NCI-H2227 (cell line): Measurements from ENCODE around the gene ANP32B.
"Not testable (repeated sequence)": the region's sequence is repeated elsewhere in the genome, so short reads cannot be mapped to it uniquely, and the experiment has no call there.

ENCODE experiments used
- DNase-seq: peaks from one replicate; lab custom pipeline; 2025; ENCODE audit not compliant: unreplicated experiment; lab: John Stamatoyannopoulos, UW

The ANP32B gene

DNA sequence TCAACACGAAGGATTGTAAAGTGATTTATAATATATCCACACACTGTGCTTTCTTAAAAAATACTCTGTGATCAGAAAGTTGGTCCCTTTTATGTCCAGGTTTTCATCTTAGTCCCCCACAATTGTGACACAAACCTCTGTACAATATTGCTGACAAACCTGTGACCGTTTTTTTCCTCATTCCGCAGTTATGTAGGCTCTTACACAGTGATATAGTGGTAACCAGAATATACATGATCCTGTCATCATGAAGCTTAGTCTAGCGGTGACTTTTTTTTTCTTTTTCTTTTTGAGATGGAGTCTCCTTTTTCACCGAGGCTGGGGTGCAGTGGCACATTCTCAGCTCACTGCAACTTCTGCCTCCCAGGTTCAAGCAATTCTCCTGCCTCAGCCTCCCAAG is 8.7 kb downstream of the ANP32B start:
- DNase-seq, result no peak

DNA sequence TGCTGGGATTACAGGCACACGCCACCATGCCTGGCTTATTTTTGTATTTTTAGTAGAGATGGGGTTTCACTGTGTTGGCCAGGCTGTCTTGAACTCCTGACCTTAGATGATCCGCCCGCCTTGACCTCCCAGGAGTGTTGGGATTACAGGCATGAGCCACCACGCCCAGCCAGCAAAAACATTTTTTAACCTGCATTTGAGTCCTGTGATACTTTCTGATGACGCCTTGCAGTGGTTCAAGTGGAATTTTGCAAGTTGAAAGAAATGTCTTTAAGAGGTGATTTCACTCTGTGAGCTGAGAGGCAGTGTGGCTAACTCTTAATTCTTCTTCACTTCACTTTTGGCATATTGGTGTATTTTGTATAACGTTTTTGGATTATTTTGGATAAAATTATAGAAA is 9.1 kb downstream of the ANP32B start:
- no peak for DNase-seq

DNA sequence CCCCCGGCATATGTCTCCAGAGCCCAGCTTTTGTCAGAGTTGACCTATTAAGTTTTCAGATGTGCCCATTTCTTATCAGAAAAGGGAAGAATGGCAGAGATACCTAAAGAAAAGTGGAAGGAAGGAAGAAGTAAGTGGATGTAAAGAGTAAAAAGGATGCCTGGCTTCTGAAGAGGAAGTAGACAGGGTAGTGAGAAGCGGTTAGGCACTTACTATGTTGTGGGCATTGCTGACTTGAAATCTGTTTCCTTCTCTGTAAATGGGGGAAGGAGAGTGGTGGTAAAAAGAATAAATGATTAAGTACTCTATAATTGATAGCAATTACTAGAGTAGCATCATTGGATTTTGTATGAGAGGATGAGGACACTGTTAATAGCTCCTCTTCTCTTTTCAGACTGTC is 9.9 kb downstream of the ANP32B start:
- DNase-seq, result no peak

DNA sequence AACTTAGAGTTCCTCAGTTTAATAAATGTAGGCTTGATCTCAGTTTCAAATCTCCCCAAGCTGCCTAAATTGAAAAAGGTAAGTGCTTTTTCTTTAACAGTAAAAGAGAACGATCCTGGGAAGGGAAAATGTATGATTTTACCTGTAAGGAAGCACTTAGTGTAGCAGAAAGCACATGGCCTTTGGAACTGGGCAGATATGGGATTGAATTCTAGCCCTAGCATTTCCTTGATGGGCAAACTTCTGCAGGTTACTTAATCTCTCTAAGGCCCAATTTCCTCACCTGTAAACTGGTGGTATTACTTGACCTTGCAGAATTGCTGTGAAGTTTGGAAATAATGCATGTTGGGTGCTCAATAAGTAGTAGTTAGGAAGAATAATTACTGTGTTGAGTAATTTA is 11.6 kb downstream of the ANP32B start:
- DNase-seq, result no peak

DNA sequence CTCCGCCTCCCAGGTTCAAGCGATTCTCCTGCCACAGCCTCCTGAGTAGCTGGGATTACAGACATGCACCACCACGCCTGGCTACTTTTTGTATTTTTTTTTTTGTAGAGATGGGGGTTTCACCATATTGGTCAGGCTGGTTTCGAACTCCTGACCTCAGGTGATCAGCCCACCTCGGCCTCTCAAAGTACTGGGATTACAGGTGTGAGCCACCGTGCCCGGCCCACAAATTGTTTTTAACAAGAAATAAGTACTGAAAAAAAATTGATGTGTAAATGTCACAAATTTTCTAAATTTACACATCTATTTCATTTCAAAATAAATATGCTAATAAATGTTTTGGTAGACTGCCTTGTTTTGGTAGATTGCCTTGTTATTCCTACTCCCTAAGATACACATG is 13.5 kb downstream of the ANP32B start:
- DNase-seq, result not testable (repeated sequence)

DNA sequence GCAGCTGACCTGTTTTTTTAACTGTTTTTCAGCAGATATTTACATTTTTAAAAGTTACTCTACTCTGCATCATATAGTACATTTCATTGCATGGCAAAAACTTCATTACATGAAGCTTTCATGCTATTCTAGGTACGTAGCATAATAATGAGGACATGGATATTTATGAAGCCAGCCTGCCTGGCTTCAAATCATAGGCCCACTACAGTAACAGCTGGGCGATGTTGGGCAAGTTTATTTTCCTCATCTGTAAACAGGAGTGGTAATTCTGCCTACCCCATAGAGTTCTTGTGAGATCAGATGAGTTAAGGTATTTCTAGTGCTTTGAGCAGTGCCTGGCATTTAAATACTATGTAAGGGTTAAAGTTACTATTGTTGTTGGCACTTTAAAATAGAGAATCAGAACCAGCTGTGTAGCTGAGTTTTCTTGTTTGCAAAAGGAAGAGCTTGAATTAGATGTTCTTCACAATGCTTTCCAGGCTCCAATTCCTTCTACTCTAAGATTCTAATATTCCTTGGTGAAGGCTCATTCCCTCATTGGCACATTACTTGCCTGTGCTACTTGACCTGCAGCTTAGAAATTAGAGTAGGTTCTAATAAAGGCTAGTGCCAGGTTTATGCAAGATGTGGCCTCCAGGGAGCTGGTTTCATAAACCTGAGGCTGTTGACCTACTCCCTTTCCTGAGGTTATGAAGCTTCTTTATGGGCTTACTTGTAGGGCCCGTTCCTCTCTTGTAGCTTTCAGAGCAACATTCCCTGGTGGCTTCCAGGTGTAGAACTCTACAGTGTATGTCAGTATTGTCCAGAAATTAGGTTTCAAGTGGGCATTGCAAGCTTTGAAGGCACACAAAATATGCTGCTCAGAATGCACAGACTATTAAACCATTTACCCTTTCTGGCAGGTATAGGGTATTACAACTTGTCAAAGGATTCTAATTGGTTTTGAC is 14.5 kb downstream of the ANP32B start:
- DNase-seq, result no peak

DNA sequence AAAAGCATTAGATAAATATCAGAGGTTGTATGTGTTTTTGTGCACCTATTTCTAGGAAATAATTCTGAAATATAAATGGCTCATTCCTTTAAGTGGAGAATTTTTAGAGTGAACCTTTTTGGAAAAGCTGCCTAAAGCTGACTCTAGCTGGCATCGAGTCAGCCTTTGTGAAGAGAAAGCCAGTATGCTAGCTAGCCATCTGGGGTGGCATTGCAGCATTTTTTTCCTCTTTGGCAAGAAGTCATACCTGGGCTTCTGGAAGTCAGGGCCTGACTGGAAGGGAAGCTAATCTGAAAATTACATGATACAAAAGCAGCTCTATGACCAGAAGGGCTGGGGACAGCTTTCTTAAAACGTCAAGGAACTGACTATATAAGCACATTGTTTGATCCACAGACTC is 19.7 kb downstream of the ANP32B start:
- no peak for DNase-seq

DNA sequence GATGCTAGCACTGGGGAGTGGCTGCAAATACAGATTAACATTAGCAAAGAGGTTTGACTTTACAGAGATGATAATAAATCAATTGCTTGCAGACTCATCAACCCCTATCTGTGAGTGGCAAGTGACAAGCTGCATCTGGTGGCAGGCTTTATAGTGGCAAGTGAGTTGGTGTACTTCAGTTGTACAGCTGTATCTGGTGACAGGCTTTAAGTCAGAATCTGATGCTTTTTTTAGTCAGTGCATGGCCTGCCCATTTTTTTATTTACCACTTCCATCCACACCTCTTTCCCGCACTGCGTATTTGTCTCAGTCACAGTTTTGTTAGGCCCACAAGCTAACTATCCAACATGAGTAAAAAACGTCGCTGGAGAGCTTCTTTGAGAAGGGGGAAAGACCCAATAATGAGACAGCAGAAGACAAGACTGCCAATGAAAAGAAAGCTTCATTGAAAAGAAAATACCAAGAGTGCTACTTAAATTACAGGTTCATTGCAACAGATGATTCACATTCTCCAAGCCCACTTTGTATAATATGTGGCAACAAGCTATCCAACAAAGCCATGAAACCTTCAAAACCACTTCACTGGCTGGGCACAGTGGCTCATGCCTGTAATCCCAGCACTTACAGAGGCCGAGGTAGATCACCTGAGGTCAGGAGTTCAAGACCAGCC is 23.1 kb downstream of the ANP32B start:
- no peak for DNase-seq

DNA sequence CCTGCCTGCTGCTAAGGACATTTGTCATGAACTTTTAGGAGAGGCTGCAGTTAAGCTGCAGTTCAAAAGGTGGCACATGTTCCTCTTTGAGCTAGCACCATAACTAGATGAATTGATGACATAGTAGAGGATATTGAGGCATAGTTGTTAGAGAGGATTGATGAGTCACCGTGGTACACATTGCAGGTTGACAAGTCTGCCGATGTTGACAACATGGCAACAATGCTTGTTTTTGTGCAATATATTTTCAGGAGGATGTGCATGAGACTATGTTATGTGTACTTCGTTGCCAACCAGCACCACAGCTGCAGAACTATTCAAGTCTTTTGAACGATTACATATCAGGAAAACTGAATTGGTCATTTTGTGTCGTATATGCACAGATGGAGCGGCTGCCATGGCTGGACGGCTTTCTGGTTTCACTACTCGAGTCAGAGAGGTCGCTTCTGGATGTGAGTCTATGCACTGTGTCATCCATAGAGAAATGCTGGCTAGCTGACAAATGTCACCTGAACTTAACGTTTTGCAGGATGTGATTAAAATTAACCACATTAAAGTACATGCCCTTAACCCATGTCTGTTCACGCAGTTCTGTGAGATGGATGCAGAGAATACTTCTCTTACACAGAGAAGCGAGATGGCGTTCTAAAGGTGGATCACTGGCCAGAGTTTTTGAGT is 24.2 kb downstream of the ANP32B start:
- DNase-seq, result no peak

DNA sequence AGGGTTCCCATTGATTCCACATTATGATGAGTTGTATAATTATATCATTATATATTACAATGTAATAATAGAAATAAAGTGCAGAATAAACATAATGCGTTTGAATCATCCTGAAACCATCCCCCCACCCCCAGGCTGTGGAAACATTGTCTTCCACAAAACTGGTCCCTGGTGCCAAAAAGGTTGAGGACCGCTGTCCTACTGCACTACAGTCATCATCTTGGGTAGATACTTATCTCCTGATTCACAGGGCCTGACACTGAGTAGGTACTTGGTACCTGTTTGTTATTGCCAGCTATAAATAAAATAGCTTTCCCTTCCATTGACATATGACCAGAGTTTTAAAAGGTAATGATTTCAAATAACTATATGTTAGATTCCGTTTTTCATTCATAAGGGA is 25.6 kb downstream of the ANP32B start:
- no peak for DNase-seq

DNA sequence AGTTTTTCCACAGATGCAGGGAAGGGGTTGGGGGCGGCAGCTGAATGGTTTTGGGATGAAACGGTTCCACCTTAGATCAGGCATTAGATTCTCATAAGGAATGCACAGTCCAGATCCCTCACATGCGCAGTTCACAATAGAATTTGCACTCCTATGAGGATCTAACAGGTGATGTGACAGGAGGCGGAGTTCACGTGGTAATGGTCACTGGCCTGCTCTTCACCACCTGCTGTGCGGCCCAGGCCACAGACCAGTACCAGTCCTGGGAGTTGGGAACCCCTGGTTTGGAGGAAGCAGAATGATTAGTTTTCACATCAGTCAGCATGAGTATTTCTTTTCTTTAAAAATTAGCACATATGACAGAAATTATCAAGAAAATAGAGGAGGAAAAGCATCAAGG is 26.3 kb downstream of the ANP32B start:
- no peak for DNase-seq

DNA sequence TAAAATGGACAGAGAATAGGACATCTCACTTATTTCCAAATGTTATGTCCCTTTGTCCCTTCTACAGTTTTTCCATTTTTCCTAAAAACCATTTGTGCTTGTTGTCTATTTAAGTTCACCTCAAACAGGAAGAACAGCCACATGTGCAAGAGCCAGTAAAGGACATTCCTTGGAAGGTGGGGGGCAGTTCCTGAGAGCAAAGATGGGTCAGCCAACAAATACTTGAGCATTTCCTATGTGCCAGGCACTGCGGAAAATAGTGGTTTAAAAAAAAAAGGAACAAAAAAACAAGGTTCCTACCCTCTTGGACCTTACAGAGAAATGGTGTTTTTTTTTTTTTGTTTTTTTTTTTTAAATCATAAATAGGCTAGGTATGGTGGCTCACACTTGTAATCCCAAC is 26.8 kb downstream of the ANP32B start:
- no peak for DNase-seq

DNA sequence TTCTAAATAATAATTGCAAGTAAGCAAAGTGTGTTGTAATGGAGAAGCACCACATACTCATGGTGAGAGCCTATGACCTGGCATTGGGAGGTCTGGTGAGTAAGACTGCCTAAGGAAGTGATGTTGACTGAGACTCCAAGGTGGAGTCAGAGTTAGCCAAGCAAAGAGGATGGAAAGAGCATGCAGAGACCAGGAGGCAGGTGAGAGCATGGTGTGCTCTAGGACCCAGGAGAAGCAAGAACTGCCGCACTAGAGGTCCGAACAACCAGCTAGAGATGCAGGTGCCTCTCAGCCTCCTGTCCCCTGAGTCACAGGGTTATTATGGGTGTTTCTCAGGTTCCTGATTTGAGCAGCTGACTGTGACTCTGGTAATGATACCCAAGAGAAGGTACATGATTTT is 27.3 kb downstream of the ANP32B start:
- peak; percentile 7 for DNase-seq

DNA sequence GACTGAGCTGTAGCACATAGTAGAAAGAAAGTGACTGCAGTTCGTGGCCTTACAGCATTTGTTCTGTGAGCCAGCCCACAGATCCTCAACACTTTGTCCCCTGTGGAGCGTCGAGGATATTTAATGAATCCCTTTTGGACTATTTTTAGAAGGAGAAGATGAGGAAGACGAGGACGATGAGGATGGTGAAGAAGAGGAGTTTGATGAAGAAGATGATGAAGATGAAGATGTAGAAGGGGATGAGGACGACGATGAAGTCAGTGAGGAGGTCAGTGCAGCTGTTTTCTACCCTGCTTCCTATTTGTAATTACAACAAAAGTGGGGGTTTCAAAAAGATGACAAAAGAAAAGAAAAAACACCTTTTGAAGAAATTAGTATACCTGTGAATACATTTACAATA is 28.0 kb downstream of the ANP32B start:
- no peak for DNase-seq

DNA sequence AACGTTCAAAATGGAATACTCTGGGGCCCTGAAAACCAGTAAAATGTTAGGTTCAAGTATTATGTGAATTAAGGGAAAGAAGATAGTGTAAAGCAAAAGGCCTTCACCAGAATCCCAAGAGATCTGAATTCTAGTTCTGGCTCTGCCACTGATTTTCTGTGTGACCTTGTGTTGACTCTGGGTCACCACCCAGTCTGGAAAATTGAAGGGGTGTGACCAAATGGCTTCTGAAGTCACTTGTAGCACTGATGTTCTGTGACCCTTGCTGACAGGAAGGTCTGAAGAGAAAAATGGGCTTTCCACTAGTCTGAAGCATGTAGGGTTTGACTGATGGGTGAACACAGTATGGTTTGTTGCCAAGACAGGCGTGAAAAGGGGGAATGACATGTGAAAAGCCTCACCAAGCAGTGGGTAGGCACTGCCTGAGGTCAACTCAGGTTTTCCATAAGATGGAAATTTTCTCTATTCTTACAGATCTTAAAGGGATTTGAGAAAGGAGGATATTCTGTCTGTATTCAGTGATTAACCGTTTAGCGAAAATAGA is 33.1 kb downstream of the ANP32B start:
- no peak for DNase-seq

DNA sequence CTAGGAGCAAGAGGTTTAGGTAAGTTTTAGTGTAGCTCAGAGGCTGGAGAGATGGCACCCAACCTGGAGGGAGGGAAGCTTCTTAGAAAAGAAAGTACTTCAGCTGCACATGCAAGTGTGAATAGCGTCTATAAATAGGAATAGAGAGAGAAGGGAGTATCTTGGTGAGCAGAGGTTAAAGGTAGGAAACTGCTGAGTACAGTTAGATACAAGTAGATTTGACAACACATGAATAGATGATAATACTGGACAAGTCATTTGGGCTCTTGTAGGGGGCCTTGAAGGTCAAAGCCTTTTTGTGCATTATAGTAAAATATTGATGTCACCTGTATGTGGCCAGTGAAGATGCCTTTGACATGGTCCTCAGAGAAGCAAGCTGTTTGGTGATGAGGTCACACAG is 34.2 kb downstream of the ANP32B start:
- no peak for DNase-seq

DNA sequence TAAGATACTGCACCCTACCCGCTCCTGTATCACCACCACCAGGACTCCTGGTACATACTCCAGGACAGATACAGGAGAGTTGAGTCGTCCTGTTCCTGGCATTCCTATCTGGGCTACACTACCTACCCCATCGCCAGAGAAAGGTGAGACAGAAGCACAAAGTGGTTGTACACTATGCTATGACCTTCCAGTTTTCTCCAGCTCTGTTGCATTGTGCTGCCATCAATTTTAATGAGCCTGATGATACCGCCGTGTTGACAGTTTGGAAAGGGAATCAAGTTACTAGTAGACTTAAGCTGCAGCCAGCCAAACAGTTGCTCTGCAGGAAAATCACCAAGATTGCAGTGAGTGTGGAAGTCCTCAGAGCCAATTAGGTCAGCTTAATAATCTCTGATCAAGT is 35.2 kb downstream of the ANP32B start:
- DNase-seq, result no peak

DNA sequence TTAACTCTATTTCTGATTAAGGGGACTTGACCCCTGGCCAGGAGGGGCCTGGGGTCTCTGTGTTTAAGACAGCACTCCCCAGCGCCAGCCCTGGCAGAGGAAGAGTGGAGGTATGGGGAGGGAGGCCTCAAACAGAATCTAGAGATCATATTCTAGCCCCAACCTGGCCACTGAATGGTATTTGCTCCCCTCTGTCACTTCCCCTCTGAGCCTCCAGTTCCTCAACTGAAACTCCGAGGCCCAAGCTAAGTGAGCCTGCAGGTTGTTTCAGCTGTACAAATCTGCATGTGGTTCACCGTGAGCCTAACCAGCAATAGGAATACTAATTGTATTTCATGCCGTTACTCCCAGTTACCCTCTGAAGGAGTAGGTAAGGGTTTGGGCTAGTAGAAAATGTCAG is 36.0 kb downstream of the ANP32B start:
- no peak for DNase-seq

DNA sequence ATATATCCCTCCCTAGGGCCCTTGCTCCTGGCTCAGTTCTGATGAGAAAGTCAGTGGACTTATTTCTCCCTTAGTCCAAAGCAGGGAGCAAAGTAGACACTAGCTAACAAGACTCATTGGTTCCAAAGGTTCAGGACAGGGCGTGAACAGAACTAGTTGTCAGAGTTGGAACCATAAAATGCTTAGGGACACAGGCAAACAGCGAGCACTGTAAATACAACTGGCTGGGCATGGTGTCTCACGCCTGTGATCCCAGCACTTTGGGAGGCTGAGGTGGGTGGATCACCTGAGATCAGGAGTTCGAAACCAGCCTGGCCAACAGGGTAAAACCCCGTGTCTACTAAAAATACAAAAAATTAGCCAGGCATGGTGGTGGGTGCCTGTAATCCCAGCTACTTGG is 36.7 kb downstream of the ANP32B start:
- not testable (repeated sequence) for DNase-seq

DNA sequence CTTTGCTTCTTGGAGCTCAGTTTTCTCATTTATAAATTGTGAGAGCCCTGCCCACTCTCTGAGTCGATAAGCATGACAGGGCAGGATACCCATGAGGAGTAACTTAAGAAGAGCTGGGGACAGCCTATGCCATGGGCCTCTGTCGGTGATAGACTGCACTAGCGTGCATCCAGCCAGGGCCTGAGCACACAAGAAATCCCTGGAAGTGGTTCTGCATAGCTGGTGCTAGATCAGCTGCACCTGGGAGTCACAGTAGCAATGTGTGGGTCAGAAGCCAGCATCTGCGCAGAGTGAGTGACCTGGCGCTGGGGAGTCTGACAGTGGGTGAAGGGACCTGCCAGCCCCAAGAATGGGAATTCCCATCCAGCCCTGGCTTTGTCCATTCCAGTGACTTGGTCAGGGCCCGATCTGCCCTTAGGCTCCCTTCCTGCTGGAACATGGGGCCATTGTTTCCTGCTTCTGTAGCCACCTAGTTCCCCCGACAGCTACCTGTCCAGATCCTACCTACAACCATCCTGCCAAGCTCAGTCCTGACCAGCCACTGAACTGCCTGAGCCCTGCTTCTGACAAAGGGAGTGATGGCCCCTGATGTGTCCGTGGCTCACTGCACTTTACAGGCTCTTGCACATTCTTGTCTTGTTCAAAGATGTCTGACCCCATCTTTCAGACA is 37.5 kb downstream of the ANP32B start:
- DNase-seq, result no peak
